Mononuclear cell (primary cell): ENCODE results near the gene SLC35E2B. TPM values are rescaled to one million over a fixed set of nuclear protein-coding genes. Genes with fewer than 3 reads are reported as not detected.

ENCODE experiments used
- H3K27me3 ChIP-seq: 2 replicates; pipeline ENCODE4 v1.6.0; 2011; ENCODE audit warnings: low read length, control low read depth; ENCODE audit not compliant: insufficient read depth
- H3K4me1 ChIP-seq: 2 replicates; pipeline ENCODE4 v1.5.1; 2011; ENCODE audit warnings: mild to moderate bottlenecking, low read length, control low read depth; ENCODE audit not compliant: insufficient read depth
- H3K4me3 ChIP-seq: 2 replicates; pipeline ENCODE4 v1.5.1; 2011; ENCODE audit warnings: mild to moderate bottlenecking, low read length, moderate library complexity
- H3K9me3 ChIP-seq: 2 replicates; pipeline ENCODE4 v1.5.1; 2011; ENCODE audit warnings: low read depth, mild to moderate bottlenecking, control low read depth, low read length
- total RNA-seq: library from RNA; depleted of rRNA; stranded (reverse); fragments of >200 nt; gene quantifications from one replicate; pipeline ENCODE4 v1.2.3, GENCODE V29; 2012

The SLC35E2B gene
- total RNA-seq, 1 donor = 20.5 TPM

DNA sequence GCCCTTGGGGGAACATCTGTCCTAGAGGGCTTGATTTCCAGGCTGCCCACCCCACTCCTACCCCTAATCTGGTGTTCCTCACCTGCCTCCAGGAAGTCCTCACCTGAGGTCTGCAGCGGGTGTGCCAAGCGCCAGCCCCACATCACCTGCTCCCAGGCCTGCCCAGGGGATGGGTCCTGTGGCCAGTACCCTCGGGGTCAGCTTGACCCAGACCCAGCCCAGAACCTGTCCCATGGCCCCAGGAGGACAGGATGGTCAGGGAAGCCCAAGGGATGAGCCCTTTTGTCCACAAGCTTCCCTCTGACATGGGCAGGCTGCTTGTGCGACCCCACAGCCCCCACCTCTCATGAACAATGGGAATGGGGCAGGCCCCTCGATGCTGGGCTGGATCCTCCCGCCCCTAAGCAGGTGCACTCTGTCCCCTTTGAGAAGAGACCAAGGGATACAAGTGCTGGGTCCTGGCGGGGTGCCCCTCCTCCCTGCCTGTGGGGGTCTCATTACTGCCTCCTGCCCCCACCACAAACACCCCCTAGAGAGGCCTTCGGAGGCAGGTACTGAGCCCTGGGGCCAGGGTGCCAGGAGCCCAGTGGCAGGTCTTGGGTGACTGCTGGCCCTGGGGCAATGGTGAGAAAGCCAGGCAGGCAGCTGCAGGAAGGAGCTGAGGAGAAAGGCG, 74.1 kb downstream of the SLC35E2B start:
- peaks cover 25% of the 10 kb centered on the region for H3K4me1 ChIP-seq
- no peak overlapping the region for H3K4me3 ChIP-seq
- no peaks in the 10 kb centered on the region for H3K9me3 ChIP-seq
- no peaks in the 10 kb centered on the region for H3K27me3 ChIP-seq

DNA sequence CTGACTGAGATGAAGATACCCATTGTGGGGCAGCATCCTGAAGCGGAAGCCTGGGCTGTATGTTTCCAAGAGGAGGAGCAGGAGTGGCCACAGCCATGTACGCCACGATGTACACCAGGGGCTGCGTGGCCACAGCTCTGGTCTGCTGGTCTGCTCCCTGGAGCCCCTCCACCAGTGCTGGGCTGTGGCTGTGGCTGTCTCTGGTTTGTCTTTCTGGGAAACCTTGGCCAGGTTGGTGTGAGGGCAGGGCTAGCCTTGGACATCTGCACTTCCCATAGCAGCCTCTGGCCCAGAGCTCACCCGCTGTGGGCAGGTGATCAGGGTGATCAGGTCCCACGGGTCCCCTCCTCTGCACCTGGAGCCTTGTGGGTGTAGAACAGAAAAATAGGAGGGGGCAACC, 74.7 kb downstream of the SLC35E2B start:
- Histone ChIP-seq H3K9me3 (no peaks in the 10 kb centered on the region), H3K4me1 (peaks cover 27% of the 10 kb centered on the region), H3K4me3 (no peak overlapping the region), H3K27me3 (no peaks in the 10 kb centered on the region)

DNA sequence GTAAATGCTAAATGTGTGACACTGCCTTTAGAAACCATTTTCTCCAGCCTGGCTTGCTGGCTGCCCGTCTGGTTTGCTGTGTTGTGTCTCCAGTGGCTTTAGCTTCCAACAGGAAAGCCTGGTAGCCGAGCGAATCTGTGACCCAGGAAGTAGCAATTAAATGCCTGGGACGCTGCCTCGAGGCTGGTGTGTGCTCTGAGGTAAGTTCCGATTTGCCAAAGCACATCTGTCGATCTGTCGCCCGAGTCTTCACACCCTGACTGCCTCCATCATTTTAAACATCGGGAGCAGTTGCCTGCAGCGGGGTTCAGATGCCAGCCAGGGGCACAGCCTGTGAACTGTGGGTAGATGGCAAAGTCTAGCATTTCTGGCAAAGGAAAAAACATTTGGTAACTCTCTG, 75.1 kb downstream of the SLC35E2B start:
- Histone ChIP-seq H3K27me3 (no peaks in the 10 kb centered on the region), H3K4me3 (no peak overlapping the region), H3K4me1 (peaks cover 27% of the 10 kb centered on the region), H3K9me3 (no peaks in the 10 kb centered on the region)

DNA sequence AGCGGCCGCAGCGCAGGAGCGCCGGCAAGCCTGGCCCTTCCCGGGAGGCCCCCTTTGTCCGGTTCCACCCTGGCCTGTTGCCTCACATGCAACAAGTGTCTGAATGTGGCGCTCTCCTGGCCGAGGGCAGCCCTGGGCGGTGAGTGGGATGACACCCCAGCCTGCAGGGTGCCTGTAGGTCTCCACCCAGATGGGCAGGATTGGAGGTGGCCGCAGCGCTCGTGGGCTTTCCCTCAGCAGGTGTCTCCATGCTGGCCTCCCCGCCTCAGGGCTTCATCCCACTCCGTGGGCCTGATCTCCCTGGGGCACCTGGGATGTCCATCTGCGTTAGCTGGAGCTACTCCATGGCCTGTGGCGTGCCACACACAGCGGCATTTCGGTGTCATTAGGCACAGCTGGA, 75.8 kb downstream of the SLC35E2B start:
- Histone ChIP-seq H3K9me3 (no peaks in the 10 kb centered on the region), H3K4me1 (peaks cover 27% of the 10 kb centered on the region), H3K4me3 (no peak overlapping the region), H3K27me3 (no peaks in the 10 kb centered on the region)

DNA sequence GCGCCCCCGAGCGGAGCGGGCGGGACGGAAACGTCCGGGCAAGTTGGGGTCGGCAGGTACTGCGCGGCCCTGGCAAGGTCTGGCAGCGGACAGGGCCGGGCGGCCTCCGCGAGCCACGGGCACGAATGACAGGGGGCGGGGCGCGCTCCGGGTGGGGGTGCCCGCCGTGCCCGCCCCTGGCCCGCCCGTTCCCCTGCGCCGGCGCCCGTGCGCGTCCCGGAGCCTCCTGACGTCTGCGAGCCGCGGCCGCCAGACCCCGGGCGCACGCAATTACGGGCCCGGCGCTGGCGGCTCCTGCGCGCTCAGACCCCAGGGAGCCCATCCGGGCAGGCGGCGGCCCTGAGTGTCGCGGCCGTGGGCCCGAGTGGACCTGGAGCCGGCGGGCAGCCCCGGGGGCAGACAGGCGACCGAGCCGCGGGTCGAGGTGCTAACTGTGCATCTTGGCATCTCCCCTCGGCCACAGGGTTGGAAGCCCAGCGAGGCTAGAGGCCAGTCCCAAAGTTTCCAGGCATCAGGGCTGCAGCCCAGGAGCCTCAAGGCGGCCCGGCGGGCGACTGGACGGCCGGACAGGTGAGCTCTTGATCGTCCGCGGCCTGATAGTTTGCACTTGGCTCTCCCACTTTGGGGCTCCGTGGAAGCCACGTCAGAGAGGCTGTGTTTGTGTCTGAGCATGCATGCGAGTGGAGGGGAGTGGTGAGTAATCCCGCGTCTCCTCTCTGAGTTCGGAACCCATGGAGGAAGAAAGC, 76.4 kb downstream of the SLC35E2B start:
- H3K9me3 ChIP-seq = no peaks in the 10 kb centered on the region
- peaks cover 27% of the 10 kb centered on the region for H3K4me1 ChIP-seq
- H3K4me3 ChIP-seq = peak overlapping the region; percentile 95
- H3K27me3 ChIP-seq = no peaks in the 10 kb centered on the region

DNA sequence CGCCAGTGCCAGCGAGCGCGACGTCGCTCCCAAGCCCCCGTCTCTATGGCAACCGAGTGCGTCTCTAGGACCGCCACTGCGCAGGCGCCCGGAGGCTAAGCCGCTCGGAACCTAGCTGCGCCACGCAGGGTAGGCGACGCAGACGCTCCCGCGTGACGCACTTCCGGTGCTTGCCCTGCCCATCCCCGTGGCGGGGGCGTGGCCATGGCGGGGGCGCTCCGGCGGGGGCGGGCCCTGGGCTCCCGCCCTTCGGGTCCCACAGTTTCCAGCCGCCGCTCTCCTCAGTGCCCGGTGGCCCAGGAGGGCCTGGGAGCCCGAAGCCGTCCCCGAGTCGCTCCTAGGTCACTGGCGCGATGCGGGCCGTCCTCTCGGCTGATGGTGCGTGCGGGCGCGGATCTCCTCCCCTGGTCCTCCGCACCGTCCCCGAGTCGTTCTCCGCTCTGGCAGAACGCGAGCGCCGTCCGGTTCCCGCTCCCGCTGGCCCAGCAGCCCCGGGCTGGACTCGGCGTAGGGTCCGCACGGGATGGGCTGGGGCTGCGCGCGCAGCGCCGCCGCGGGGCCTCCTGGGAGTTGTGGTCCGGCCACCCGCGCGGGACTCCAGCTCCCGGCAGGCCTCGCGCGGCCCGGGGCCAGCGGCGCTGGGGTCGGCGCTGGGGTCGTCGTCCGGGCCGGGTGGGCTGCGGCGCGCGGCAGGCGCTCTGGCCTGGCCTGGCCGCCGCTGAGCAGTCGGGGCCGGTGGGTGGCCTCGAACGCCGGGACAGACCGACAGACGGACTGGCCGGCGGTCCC, 77.1 kb downstream of the SLC35E2B start, which contains the start of gene MIB2:
MIB2 (plus strand) TSS at position 245 of the 789 bp plus-strand sequence. CDS start 7,953 bp downstream, outside the sequence.
- Histone ChIP-seq H3K4me1 (peaks cover 27% of the 10 kb centered on the region), H3K9me3 (no peaks in the 10 kb centered on the region), H3K4me3 (peak within 1 kb of the TSS; percentile 95), H3K27me3 (no peaks in the 10 kb centered on the region)

DNA sequence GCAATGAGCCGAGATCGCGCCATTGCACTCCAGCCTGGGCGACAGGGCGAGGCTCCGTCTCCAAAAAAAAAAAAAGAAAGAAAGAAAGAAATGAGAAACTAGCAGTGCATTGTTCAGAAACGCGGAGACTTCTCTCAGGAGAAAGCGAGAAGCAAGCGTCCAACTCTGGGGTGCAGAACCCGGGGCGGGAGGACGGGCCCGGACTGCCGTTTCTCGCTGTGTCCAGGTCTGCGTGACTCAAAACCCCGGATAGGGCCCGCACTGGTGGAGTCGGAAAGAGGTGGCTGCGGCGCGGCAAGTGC, 77.7 kb downstream of the SLC35E2B start:
- H3K27me3 ChIP-seq = no peaks in the 10 kb centered on the region
- H3K4me3 ChIP-seq = peak overlapping the region; percentile 95
- no peaks in the 10 kb centered on the region for H3K9me3 ChIP-seq
- peaks cover 27% of the 10 kb centered on the region for H3K4me1 ChIP-seq

DNA sequence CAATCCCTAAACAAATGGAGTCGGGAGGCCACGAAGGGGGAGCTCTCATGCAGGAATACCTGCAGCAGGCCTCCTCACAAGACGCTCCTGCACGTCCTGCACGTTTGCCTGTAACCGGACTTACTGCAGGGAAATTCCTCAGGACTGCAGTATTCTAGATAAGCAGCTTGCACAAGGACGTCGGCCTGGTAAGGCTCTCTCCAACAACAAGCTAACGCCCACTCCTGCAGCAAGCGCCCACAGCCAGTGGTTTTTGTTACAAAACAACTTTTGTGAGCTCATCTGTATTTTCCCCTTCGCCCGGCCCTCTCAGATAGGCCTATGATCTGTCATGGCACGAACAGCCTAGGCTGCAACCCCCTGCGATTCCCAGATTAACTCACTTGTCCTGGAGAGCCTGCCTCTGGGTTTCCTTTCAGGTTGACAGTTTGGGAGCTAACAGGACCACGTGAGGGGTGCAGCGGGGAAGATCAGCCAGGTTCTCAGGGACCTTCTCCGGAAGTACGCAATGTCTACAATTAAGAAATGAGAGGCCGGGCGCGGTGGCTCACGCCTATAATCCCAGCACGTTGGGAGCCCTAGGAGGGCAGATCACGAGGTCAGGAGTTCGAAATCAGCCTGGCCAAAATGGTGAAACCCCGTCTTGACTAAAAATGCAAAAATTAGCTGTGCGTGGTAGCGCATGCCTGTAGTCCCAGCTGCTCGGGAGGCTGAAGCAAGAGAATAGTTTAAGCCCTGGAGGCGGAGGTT, 78.2 kb downstream of the SLC35E2B start:
- H3K27me3 ChIP-seq = no peaks in the 10 kb centered on the region
- H3K9me3 ChIP-seq = no peaks in the 10 kb centered on the region
- H3K4me3 ChIP-seq = peak overlapping the region; percentile 95
- H3K4me1 ChIP-seq = peaks cover 27% of the 10 kb centered on the region

DNA sequence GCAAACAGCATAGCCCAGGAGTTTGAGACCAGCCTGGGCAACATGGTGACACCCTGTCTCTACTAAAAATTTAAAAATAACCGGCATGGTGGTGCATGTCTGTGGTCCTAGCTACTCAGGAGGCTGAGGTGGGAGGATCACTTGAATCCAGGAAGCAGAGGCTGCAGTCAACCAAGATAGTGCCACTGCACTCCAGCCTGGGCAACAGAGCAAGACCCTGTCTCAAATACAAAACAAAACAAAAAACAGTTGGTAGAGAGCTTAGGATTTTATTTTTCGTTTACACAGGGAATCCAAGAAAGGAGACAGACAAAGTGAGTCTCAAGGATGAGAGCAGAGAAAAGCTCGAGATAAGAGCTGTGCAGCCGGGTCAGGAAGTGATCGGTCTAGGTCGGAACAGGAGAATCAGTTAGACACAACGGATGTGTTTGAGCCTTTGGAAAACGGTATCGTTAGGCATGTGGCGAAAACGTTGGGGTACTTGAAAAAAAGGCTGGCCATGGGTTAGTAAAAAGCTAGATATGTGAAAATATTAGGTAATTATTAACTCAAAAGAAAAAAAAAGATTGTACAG, 79.0 kb downstream of the SLC35E2B start:
- H3K4me3 ChIP-seq = no peak overlapping the region
- no peaks in the 10 kb centered on the region for H3K9me3 ChIP-seq
- H3K4me1 ChIP-seq = peaks cover 27% of the 10 kb centered on the region
- no peaks in the 10 kb centered on the region for H3K27me3 ChIP-seq

DNA sequence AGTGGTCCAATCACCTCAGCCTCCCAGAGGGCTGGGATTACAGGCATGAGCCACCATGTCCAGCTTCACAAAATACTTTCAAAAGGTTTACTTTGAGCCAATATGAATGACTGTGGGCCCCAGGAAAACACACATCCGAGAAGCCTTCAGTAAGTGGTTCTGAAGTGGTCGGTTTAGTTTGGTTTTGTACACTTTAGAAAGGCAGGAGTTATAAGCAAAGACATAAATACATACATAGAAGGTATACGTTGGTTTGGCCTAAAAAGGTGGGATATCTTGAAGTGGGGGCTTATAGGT, 80.5 kb downstream of the SLC35E2B start:
- Histone ChIP-seq H3K27me3 (no peaks in the 10 kb centered on the region), H3K4me3 (no peak overlapping the region), H3K4me1 (peaks cover 33% of the 10 kb centered on the region), H3K9me3 (no peaks in the 10 kb centered on the region)

DNA sequence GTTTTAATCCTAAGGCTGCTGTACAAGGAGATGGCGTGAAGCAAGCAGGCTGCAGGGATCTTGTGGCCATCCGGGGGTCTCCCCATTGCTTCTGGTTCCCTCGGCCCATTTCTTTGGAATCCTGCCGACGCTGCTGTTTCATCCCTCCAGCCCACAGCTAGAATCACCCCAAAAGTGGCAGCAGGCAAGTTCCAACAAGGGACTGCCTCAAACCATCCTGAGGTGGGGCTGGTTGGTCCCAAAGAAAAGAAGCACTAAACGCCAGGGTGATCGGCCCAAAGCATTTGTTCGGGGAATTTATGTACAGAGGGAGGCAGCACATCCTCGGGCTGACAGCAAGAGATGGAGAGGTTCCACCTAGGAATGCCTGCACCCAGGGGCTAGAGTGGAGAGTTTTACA, 81.8 kb downstream of the SLC35E2B start:
- H3K27me3 ChIP-seq = no peaks in the 10 kb centered on the region
- H3K9me3 ChIP-seq = no peaks in the 10 kb centered on the region
- no peak overlapping the region for H3K4me3 ChIP-seq
- peaks cover 31% of the 10 kb centered on the region for H3K4me1 ChIP-seq

DNA sequence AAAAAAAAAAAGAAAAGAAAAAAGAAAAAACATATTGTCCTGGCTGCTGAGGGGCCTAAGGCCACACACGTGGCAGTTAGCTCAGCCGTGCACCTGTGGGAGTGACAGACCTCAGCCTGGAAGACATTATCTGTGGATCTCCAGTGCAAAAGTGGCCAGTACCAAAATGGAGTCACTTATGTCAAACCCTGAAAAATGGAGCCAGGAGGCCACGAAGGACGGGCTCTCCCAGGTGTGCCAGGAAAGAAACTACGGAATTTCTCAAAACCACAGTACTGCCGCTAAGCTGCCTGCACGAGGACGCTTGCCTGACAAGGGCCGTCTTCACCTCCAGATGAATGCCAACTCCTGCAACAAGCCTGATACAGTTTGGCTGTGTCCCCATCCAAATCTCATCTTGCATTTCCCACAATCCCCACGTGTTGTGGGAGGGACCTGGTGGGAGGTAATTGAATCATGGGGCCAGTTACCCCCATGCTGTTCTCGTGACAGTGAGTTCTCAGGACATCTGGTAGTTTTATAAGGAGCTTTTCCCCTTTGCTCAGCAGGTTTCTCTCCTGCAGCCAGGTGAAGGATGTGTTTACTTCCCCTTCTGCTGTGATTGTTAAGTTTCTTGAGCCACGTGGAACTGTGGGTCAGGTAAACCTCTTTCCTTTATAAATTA, 82.6 kb downstream of the SLC35E2B start:
- Histone ChIP-seq H3K27me3 (no peaks in the 10 kb centered on the region), H3K9me3 (no peaks in the 10 kb centered on the region), H3K4me3 (no peak overlapping the region), H3K4me1 (peaks cover 31% of the 10 kb centered on the region)
